Epithelial cell of proximal tubule (primary cell): ENCODE measurements around the gene CFAP58. TPM values are rescaled to one million over a fixed set of nuclear protein-coding genes. Genes with fewer than 3 reads are reported as not detected.

Experiments
- DNase-seq: peaks from one replicate; pipeline ENCODE4 v3.0.0-alpha.2; 2011; ENCODE audit warnings: low read depth
- H3K4me3 ChIP-seq: 2 replicates; pipeline ENCODE4 v1.5.1; 2011; ENCODE audit warnings: low read depth, mild to moderate bottlenecking, low read length
- CTCF ChIP-seq: conservative IDR thresholded peaks from 2 replicates; pipeline ENCODE4 v1.5.1; 2012; ENCODE audit warnings: low read depth, mild to moderate bottlenecking, low read length
- total RNA-seq: library from RNA; depleted of rRNA; stranded (reverse); fragments of >200 nt; gene quantifications from 2 replicates; pipeline ENCODE4 v1.2.3, GENCODE V29; 2015

The CFAP58 gene
- total RNA-seq, 1 donor from 2014 or later = 0.23 TPM

- H3K4me3 ChIP-seq = no peak overlapping the region
- TF ChIP-seq CTCF = no peak
- no peak for DNase-seq
Measured at GRCh38 chr10:104501449-104501848, 147.8 kb downstream of the CFAP58 start.

GRCh38 chr10:104501864-104502579 lies 148.4 kb downstream of the CFAP58 start:
- no peak for TF ChIP-seq CTCF
- H3K4me3 ChIP-seq = no peak overlapping the region

GRCh38 chr10:104502907-104503306 lies 149.3 kb downstream of the CFAP58 start:
- H3K4me3 ChIP-seq = no peak overlapping the region
- TF ChIP-seq CTCF = no peak
- DNase-seq = no peak

More at GRCh38 chr10:104501864-104502579, 148.4 kb downstream of the CFAP58 start:
- no peak for DNase-seq

Other genes with a start within 250 kb of the CFAP58 start
- 15.2 and 15.6 TPM in 2 replicates for gene SFR1, start 231.7 kb upstream of the CFAP58 start, total RNA-seq
- gene CFAP43, start 121.5 kb upstream of the CFAP58 start, total RNA-seq = 0.14 and 0.46 TPM in 2 replicates
- 195 and 207 TPM in 2 replicates for gene GSTO1, start 98.9 kb upstream of the CFAP58 start, total RNA-seq
- 9.5 TPM in 2 replicates for gene GSTO2, start 84.6 kb upstream of the CFAP58 start, total RNA-seq
- gene ITPRIP, start 15.4 kb upstream of the CFAP58 start, total RNA-seq = 13.8 and 16.8 TPM in 2 replicates